NB4 (cell line): ENCODE measurements around the gene ACIN1.

ENCODE experiments used
- DNase-seq: peaks from one replicate; pipeline ENCODE4 v3.0.0; 2010; ENCODE audit warnings: low read depth
- H3K4me3 ChIP-seq: one replicate; pipeline ENCODE4 v1.5.1; 2011; ENCODE audit warnings: mild to moderate bottlenecking, low read depth, low read length, moderate library complexity
- MYC ChIP-seq: IDR thresholded peaks from 2 replicates; pipeline ENCODE4 v1.6.1; 2011; ENCODE audit warnings: low read depth, low read length
- POLR2A ChIP-seq: IDR thresholded peaks from 2 replicates; pipeline ENCODE4 v1.6.1; 2011; ENCODE audit warnings: mild to moderate bottlenecking; ENCODE audit not compliant: insufficient read length; ENCODE audit errors: extremely low read depth
- TF ChIP-seq, protein P1 (sequence below): IDR thresholded peaks from one replicate; pipeline ENCODE4 v1.5.1; 2012; ENCODE audit warnings: low read depth, low read length
- TF ChIP-seq, protein P2 (sequence below): IDR thresholded peaks from 2 replicates; pipeline ENCODE4 v1.6.1; 2011; ENCODE audit warnings: low read depth, low read length

Gene ACIN1

DNA sequence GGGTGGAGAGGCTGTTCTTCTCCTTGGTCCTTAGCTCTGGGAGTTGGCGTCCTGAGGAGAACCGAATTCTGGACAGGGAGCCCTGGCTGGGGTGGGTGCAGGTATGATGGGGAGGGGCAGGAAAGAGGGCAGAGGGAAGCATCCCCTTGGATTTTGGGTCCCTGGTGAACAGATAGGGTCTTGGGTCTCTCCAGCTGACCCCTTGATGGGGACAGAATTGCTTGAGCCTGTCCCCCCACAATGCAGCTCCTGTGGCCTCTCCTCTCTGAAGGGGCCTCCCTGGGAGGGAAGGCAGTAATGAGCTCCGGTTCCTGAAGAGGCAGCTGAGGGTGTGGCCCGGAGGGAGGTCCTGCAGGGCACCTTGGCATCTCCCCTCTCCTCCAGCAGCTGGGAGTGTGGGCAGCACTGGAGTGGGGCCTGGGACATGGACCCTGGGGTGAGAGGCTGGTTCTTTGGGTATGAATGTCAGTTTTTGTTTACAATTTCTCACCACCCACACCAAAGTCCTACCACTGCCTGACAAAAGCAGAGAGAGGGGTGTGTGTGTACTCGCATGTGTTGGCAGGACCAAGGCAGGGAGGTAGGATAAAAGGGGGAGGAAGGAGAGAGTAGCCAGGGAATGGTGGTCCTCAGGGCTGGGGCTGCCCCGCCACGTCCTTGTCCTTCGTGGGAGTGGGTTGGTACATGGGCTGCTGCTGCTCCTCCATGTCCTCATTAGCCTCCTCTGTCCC, 31.8 kb upstream of the ACIN1 start:
- TF ChIP-seq, protein P1, sequence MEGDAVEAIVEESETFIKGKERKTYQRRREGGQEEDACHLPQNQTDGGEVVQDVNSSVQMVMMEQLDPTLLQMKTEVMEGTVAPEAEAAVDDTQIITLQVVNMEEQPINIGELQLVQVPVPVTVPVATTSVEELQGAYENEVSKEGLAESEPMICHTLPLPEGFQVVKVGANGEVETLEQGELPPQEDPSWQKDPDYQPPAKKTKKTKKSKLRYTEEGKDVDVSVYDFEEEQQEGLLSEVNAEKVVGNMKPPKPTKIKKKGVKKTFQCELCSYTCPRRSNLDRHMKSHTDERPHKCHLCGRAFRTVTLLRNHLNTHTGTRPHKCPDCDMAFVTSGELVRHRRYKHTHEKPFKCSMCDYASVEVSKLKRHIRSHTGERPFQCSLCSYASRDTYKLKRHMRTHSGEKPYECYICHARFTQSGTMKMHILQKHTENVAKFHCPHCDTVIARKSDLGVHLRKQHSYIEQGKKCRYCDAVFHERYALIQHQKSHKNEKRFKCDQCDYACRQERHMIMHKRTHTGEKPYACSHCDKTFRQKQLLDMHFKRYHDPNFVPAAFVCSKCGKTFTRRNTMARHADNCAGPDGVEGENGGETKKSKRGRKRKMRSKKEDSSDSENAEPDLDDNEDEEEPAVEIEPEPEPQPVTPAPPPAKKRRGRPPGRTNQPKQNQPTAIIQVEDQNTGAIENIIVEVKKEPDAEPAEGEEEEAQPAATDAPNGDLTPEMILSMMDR: no peak
- TF ChIP-seq, protein P2, sequence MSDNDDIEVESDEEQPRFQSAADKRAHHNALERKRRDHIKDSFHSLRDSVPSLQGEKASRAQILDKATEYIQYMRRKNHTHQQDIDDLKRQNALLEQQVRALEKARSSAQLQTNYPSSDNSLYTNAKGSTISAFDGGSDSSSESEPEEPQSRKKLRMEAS: no peak
- TF ChIP-seq POLR2A (no peak), MYC (no peak)
- DNase-seq: no peak
- no peak overlapping the region for H3K4me3 ChIP-seq

DNA sequence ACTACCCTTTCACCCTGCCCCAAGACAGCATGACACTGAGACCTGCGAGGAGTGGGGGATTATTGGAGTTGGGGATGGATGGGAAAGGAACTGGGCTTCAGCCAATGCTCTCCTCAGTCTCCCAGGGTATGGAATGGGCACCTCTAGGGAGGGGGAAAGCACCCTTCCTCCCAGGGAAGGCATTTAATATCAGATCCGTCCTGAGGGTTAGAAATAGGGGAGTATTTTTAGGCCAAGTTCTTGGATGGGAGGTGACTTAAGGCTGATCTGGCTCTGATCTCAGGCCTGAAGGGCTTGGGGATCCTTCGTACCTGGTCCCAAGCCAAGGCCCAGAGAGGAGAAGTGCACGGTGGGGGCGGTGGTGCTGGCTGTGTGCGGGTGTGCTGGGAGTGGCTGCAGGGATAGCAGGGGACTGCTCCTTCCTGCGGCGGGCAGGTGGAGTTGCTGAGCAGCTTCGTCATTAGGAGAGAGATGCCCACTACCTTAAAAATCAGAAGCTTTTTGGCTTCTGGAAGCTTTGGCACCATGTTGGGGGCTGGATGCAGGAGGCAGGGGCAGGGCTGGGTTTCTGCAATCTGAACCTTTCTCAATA, 31.1 kb upstream of the ACIN1 start:
- TF ChIP-seq MYC (no peak), POLR2A (no peak)
- TF ChIP-seq, protein P1: no peak
- TF ChIP-seq, protein P2: no peak
- no peak overlapping the region for H3K4me3 ChIP-seq
- no peak for DNase-seq

DNA sequence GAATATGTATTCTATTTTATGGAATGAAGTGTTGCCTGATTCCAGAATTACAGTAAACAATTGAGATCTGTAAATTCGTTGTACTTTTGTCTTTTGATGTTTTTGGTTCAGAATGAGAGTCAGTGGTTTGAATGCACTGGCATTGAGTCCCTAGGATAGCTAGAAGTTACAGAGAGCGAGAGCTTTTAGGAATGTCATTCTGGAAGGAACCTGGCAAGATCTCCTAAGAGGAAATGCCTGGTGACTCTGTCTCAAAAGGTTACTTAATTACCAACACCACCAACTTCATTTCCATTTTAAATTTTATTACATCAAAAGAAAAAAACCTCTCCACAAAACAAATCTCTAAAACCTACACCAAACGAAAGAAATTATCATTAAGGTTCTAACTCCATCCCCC, 30.1 kb upstream of the ACIN1 start:
- no peak overlapping the region for H3K4me3 ChIP-seq
- TF ChIP-seq MYC (no peak), POLR2A (no peak)
- TF ChIP-seq, protein P2: no peak
- TF ChIP-seq, protein P1: no peak
- DNase-seq: no peak

DNA sequence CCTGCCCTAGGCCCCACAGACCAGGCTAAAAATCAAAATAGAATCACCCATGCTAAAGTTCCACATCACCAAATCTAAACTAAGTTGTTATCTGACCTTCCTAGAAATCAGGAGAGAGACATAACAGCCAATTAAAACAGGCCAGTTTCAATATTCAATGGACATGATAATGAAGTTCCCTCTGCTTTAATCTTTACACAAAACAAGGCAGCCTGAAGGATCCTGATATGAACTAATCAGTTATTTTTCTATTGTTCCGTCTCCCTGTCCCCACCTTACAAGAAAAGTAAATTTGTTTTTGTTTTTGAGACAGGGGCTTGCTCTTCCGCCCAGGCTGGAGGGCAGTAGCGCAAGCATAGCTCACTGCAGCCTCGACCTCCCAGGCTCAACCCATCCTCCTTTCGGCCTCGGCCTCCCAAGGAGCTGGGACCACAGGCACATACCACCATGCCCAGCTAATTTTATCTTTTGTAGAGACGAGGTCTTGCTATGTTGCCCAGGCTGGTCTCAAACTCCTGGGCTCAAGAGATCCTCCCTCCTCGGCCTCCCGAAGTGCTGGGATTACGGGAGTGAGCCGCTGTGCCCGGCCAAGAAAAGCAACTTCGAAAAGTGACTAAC, 29.5 kb upstream of the ACIN1 start:
- no peak overlapping the region for H3K4me3 ChIP-seq
- TF ChIP-seq MYC (no peak), POLR2A (no peak)
- TF ChIP-seq, protein P1: no peak
- TF ChIP-seq, protein P2: no peak
- no peak for DNase-seq

DNA sequence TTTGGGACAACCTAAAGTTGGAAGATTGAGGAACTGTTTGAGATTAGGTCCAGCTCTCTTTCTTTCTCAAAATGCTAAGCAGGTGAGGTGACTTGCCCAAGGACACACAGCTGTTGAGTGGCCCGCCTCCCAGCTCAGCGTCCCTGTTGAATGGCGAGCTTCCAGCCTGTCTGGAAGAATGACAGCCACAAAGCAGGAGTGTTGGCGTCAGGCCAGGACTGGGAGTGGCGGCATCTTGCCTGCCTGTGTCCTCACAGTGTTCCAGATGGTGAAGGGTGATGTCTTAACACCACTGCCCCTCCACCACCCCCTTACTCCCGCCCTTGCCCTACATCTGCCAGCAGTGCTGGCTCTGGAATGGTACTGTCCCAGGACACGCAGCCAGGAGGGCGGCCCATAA, 28.5 kb upstream of the ACIN1 start:
- no peak for DNase-seq
- TF ChIP-seq POLR2A: no peak
- TF ChIP-seq, protein P2: no peak
- no peak for TF ChIP-seq MYC
- TF ChIP-seq, protein P1: no peak
- no peak overlapping the region for H3K4me3 ChIP-seq
